Astrocyte (in vitro differentiated cells and primary cell): ENCODE measurements around the gene REEP3. TPM values are rescaled to one million over a fixed set of nuclear protein-coding genes. Genes with fewer than 3 reads are reported as not detected.
A peak's percentile ranks its signal among the peaks of the same experiment; 100 is the strongest.

Experiments used
- DNase-seq: peaks from one replicate; pipeline ENCODE4 v3.0.0-alpha.2; 2010; ENCODE audit warnings: low read depth
- FAIRE-seq: peaks from 2 replicates; lab custom pipeline; 2011; peaks lifted over from hg19 to GRCh38; lab: Jason Lieb, UNC
- H2AFZ ChIP-seq: 2 replicates; pipeline ENCODE4 v1.6.0; 2012; ENCODE audit warnings: low read depth, low read length, inconsistent platforms
- H3K27ac ChIP-seq: 2 replicates; pipeline ENCODE4 v1.5.1; 2011; ENCODE audit warnings: low read depth, low read length, inconsistent platforms
- H3K27me3 ChIP-seq: 2 replicates; pipeline ENCODE4 v1.6.0; 2011; ENCODE audit warnings: low read length, inconsistent platforms; ENCODE audit not compliant: insufficient read depth
- H3K36me3 ChIP-seq: 2 replicates; pipeline ENCODE4 v1.5.1; 2011; ENCODE audit warnings: low read length, inconsistent platforms; ENCODE audit not compliant: insufficient read depth
- H3K4me1 ChIP-seq: 2 replicates; pipeline ENCODE4 v1.5.1; 2011; ENCODE audit warnings: low read length, inconsistent platforms; ENCODE audit not compliant: insufficient read depth
- H3K4me2 ChIP-seq: 2 replicates; pipeline ENCODE4 v1.6.0; 2012; ENCODE audit warnings: low read length, inconsistent platforms
- H3K4me3 ChIP-seq: 2 replicates; pipeline ENCODE4 v1.5.1; 2011; ENCODE audit warnings: low read depth, mild to moderate bottlenecking, low read length, inconsistent platforms; ENCODE audit not compliant: insufficient read depth
- H3K79me2 ChIP-seq: 2 replicates; pipeline ENCODE4 v1.6.0; 2012; ENCODE audit warnings: mild to moderate bottlenecking, low read length, inconsistent platforms; ENCODE audit not compliant: insufficient read depth
- H3K9ac ChIP-seq: 2 replicates; pipeline ENCODE4 v1.6.0; 2012; ENCODE audit warnings: mild to moderate bottlenecking, low read length, inconsistent platforms
- H3K9me3 ChIP-seq: 2 replicates; pipeline ENCODE4 v1.5.1; 2012; ENCODE audit warnings: low read depth, mild to moderate bottlenecking, low read length, inconsistent platforms; ENCODE audit not compliant: insufficient read depth
- H4K20me1 ChIP-seq: 2 replicates; pipeline ENCODE4 v1.6.0; 2012; ENCODE audit warnings: low read length, inconsistent platforms; ENCODE audit not compliant: insufficient read depth
- H3K27ac Mint-ChIP-seq: one replicate; pipeline ENCODE4 v1.8.0; 2021; ENCODE audit warnings: mild to moderate bottlenecking, mixed read lengths; ENCODE audit not compliant: unreplicated experiment
- H3K27me3 Mint-ChIP-seq: one replicate; pipeline ENCODE4 v1.8.0; 2021; ENCODE audit warnings: low read depth, mixed read lengths; ENCODE audit not compliant: unreplicated experiment
- H3K36me3 Mint-ChIP-seq: one replicate; pipeline ENCODE4 v1.8.0; 2021; ENCODE audit warnings: low read depth, mixed read lengths; ENCODE audit not compliant: unreplicated experiment
- H3K4me1 Mint-ChIP-seq: one replicate; pipeline ENCODE4 v1.8.0; 2021; ENCODE audit warnings: low read depth, mixed read lengths; ENCODE audit not compliant: unreplicated experiment
- H3K4me3 Mint-ChIP-seq: one replicate; pipeline ENCODE4 v1.8.0; 2021; ENCODE audit warnings: mild to moderate bottlenecking, moderate library complexity, mixed read lengths; ENCODE audit not compliant: unreplicated experiment
- H3K9me3 Mint-ChIP-seq: one replicate; pipeline ENCODE4 v1.8.0; 2021; ENCODE audit warnings: mild to moderate bottlenecking, mixed read lengths; ENCODE audit not compliant: unreplicated experiment
- EZH2 ChIP-seq: IDR thresholded peaks from 2 replicates; pipeline ENCODE4 v1.6.1; 2012; ENCODE audit warnings: mild to moderate bottlenecking, low read length, inconsistent platforms; ENCODE audit not compliant: insufficient read depth
- total RNA-seq: library from RNA; stranded (reverse); gene quantifications from 2 replicates; pipeline ENCODE4 v1.2.1, GENCODE V29; 2021
- TF ChIP-seq, protein P1 (sequence below): IDR thresholded peaks from 2 replicates; pipeline ENCODE4 v1.5.1; 2011; ENCODE audit warnings: low read depth, mild to moderate bottlenecking, inconsistent platforms, low read length, moderate library complexity; ENCODE audit not compliant: insufficient read depth

The REEP3 gene
- total RNA-seq, 1 donor from 2014 or later, result 44.6 TPM

DNA sequence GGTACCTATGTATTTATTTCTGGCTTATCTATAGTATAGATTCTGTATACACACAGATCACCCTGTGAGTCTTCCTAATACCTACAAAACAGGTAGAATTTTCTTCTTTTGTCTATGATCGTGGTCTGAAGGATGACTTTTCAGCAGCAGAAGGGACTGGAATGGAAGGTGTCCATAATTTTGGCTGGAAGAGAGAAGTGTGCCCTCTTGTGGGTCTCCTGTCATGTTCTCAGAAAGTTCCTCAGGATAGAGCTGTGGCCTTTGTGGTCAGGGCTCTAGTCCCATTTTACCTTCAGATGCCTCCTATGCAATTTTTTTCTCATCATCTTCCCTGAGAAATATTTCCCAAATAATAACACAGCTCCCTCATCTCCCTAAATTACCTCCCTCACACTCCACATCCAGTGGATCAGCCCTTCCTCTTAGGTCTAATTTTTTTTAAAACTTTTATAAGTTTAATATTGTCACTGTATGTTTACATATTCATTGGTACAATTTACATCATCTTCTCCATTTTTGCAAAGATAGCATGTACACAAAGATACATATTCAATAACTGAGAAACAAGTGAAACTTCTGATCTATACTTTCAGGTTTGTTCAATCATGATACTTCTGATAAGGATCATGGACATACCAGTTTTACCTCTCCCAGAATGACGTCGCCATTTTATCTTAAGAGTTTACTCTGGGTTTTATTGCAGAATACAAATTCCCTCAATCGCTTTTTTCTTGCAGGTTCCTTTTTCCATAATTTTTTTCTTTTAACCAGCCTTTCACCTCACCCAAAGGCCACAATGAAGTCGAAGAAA is 112.7 kb downstream of the REEP3 start:
- H3K36me3 Mint-ChIP-seq, result no peaks in the 10 kb centered on the region
- H3K27me3 ChIP-seq, result no peaks in the 10 kb centered on the region
- H3K4me3 ChIP-seq, result no peak overlapping the region
- no peak overlapping the region for H3K27ac ChIP-seq
- no peaks in the 10 kb centered on the region for H3K79me2 ChIP-seq
- H3K27me3 Mint-ChIP-seq, result no peaks in the 10 kb centered on the region
- H3K9me3 Mint-ChIP-seq, result no peaks in the 10 kb centered on the region
- H3K4me1 Mint-ChIP-seq, result peaks cover 21% of the 10 kb centered on the region
- H3K4me1 ChIP-seq, result peaks cover 16% of the 10 kb centered on the region
- H4K20me1 ChIP-seq, result no peaks in the 10 kb centered on the region
- no peaks in the 10 kb centered on the region for H3K36me3 ChIP-seq
- no peaks in the 10 kb centered on the region for H3K9me3 ChIP-seq
- no peak overlapping the region for H2AFZ ChIP-seq
- FAIRE-seq, result no peak
- peak; percentile 17 for DNase-seq
- H3K9ac ChIP-seq, result no peak overlapping the region
- no peak overlapping the region for H3K27ac Mint-ChIP-seq
- TF ChIP-seq, protein P1, sequence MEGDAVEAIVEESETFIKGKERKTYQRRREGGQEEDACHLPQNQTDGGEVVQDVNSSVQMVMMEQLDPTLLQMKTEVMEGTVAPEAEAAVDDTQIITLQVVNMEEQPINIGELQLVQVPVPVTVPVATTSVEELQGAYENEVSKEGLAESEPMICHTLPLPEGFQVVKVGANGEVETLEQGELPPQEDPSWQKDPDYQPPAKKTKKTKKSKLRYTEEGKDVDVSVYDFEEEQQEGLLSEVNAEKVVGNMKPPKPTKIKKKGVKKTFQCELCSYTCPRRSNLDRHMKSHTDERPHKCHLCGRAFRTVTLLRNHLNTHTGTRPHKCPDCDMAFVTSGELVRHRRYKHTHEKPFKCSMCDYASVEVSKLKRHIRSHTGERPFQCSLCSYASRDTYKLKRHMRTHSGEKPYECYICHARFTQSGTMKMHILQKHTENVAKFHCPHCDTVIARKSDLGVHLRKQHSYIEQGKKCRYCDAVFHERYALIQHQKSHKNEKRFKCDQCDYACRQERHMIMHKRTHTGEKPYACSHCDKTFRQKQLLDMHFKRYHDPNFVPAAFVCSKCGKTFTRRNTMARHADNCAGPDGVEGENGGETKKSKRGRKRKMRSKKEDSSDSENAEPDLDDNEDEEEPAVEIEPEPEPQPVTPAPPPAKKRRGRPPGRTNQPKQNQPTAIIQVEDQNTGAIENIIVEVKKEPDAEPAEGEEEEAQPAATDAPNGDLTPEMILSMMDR, result peak; percentile 32
- TF ChIP-seq EZH2, result no peak
- H3K4me3 Mint-ChIP-seq, result no peak overlapping the region
- no peak overlapping the region for H3K4me2 ChIP-seq

DNA sequence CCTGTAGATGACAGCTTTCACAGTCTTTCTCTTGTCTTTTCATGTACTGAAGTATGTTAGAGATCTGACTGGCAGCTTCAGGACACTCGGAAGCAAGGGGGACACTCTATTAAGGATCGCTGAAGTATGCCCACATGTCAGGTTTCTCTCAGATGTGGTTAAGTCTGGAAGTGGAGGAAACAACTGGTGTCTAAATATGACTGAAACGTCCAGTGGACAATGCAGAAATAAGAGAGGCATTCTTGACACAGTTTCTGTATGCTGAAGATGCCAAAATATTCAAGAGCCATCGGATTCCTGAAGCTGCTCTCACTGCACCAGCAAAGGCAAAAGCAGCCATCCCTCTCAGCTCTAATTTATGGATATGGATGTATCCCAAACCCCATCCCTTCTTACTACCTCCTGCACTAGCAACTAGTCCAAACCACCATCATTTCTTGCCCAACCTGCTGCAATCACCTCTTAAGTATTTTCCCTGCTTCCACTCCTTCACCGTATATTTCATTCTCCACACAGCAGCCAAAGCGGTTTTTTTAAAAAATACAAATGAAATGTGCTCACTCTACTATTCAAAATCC is 113.4 kb downstream of the REEP3 start:
- Histone ChIP-seq H4K20me1 (no peaks in the 10 kb centered on the region), H2AFZ (no peak overlapping the region), H3K27me3 (no peaks in the 10 kb centered on the region), H3K4me1 (peaks cover 13% of the 10 kb centered on the region), H3K4me2 (no peak overlapping the region), H3K36me3 (no peaks in the 10 kb centered on the region), H3K27ac (no peak overlapping the region), H3K9ac (no peak overlapping the region), H3K9me3 (no peaks in the 10 kb centered on the region), H3K79me2 (no peaks in the 10 kb centered on the region), H3K4me3 (no peak overlapping the region)
- H3K27ac Mint-ChIP-seq, result no peak overlapping the region
- H3K4me1 Mint-ChIP-seq, result peaks cover 15% of the 10 kb centered on the region
- H3K27me3 Mint-ChIP-seq, result no peaks in the 10 kb centered on the region
- peak; percentile 70 for DNase-seq
- TF ChIP-seq, protein P1, result no peak
- no peak for FAIRE-seq
- H3K36me3 Mint-ChIP-seq, result no peaks in the 10 kb centered on the region
- H3K9me3 Mint-ChIP-seq, result no peaks in the 10 kb centered on the region
- no peak overlapping the region for H3K4me3 Mint-ChIP-seq

DNA sequence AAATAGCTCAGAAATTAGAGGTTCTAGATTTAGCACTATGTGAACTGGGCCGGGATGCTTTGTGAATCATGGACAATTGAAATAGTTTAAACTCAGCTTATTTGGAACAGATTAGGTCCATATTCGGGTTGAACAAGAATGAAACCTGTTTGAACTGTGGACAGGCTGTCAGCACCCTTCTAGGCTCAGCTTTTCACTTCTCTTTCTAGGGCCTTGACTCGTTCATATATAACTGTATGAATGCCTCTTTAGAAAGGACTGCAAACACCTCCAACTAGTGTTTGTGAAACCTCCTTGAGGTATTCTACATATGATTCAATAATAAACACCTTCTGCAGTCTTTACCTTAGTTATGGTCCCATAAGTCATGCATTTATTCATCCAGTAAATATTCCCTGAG is 115.6 kb downstream of the REEP3 start:
- H3K9me3 ChIP-seq, result no peaks in the 10 kb centered on the region
- DNase-seq, result no peak
- no peak overlapping the region for H3K4me3 Mint-ChIP-seq
- no peaks in the 10 kb centered on the region for H3K27me3 Mint-ChIP-seq
- no peak overlapping the region for H3K27ac ChIP-seq
- H3K36me3 Mint-ChIP-seq, result no peaks in the 10 kb centered on the region
- H3K79me2 ChIP-seq, result no peaks in the 10 kb centered on the region
- no peak for TF ChIP-seq EZH2
- TF ChIP-seq, protein P1, result no peak
- H3K27me3 ChIP-seq, result no peaks in the 10 kb centered on the region
- H3K36me3 ChIP-seq, result no peaks in the 10 kb centered on the region
- FAIRE-seq, result no peak
- no peak overlapping the region for H3K4me3 ChIP-seq
- no peaks in the 10 kb centered on the region for H4K20me1 ChIP-seq
- no peak overlapping the region for H3K27ac Mint-ChIP-seq
- H3K9ac ChIP-seq, result no peak overlapping the region
- H3K9me3 Mint-ChIP-seq, result no peaks in the 10 kb centered on the region
- H3K4me1 Mint-ChIP-seq, result peaks cover 15% of the 10 kb centered on the region
- H3K4me2 ChIP-seq, result no peak overlapping the region
- H2AFZ ChIP-seq, result no peak overlapping the region
- H3K4me1 ChIP-seq, result no peaks in the 10 kb centered on the region
